ENCODE measurements around the gene OMA1. TPM values are rescaled to one million over a fixed set of nuclear protein-coding genes. Genes with fewer than 3 reads are reported as not detected.
"Not testable (repeated sequence)": the region's sequence is repeated elsewhere in the genome, so short reads cannot be mapped to it uniquely, and the experiment has no call there.

OMA1 gene
- polyA plus RNA-seq, 2 of the 4 experiments (the other 2 are of a cell fraction): 11.7 to 18.0 TPM

GRCh38 chr1:58496042-58496441, 50.5 kb downstream of the OMA1 start (continued):
- TF ChIP-seq REST (IDR thresholded peaks at IDR 0.05) (no peak), RCOR1 (IDR thresholded peaks at IDR 0.05; ENCODE audit: low read depth, low read length) (no peak), PBX3 (IDR thresholded peaks at IDR 0.05) (no peak)

GRCh38 chr1:58488914-58489313, 57.6 kb downstream of the OMA1 start:
- DNase-seq (ENCODE audit: low read depth in 1 of 2, low spot score in 1 of 2); H3K4me2 ChIP-seq; H3K27ac ChIP-seq; H3K4me1 ChIP-seq; H3K9me3 ChIP-seq; FAIRE-seq; ATAC-seq; POLR2A ChIA-PET; H3K4me3 ChIP-seq: not testable (repeated sequence)
- WGBS (ENCODE audit: missing lambda C conversion rate): 97% methylated on average over 17 of the region's 18 CpGs
- CTCF ChIA-PET: interaction anchor here (1.1 kb wide), 1 partner anchor 27 kb away, joined by 3 read pairs; no protein-coding TSS in a partner anchor

GRCh38 chr1:58487002-58487401, 59.5 kb downstream of the OMA1 start:
- H3K9me3 ChIP-seq: no peaks in the 10 kb centered on the region
- no peak for TF ChIP-seq EP300 (IDR thresholded peaks at IDR 0.05)
- TF ChIP-seq CHD2 (IDR thresholded peaks at IDR 0.05; ENCODE audit: low read length, partially characterized antibody): no peak
- no peak for TF ChIP-seq FOSB (CRISPR knock-in tag; IDR thresholded peaks at IDR 0.05)
- no peak for FAIRE-seq
- ChIA-PET CTCF (no interaction called here), POLR2A (no interaction called here)
- H3K4me3 ChIP-seq: no peak overlapping the region
- no peak overlapping the region for H3K4me2 ChIP-seq
- no peaks in the 10 kb centered on the region for H3K4me1 ChIP-seq
- H3K27ac ChIP-seq: no peak overlapping the region
- DNase-seq (ENCODE audit: low read depth in 1 of 2, low spot score in 1 of 2): no peak
- ATAC-seq: no peak
- 90% methylated on average over 5 of the region's 5 CpGs for WGBS (ENCODE audit: missing lambda C conversion rate)

- TF ChIP-seq NR3C1 (IDR thresholded peaks at IDR 0.05) (no peak), TP53 (CRISPR knock-in tag; IDR thresholded peaks at IDR 0.05) (no peak), NFE2L2 (conservative IDR thresholded peaks at IDR 0.05; ENCODE audit: low read length) (no peak)
- Histone ChIP-seq H3K4me1 (no peaks in the 10 kb centered on the region), H3K4me3 (no peak overlapping the region), H3K9me3 (no peaks in the 10 kb centered on the region), H3K4me2 (no peak overlapping the region), H3K27ac (no peak overlapping the region)
- WGBS (ENCODE audit: missing lambda C conversion rate): 75% methylated on average over 2 of the region's 2 CpGs
- POLR2A ChIA-PET: no interaction called here
- FAIRE-seq (no peak), ATAC-seq (no peak), DNase-seq (ENCODE audit: low read depth in 1 of 2, low spot score in 1 of 2) (no peak)
- CTCF ChIA-PET: no interaction called here
Observed at GRCh38 chr1:58481962-58482361, 64.6 kb downstream of the OMA1 start.

GRCh38 chr1:58480191-58480590, 66.3 kb downstream of the OMA1 start:
- no peak for TF ChIP-seq ESRRA (IDR thresholded peaks at IDR 0.05; ENCODE audit: borderline replicate concordance, low read length)
- no peak for TF ChIP-seq PBX3 (IDR thresholded peaks at IDR 0.05)
- no peak for TF ChIP-seq E2F6 (IDR thresholded peaks at IDR 0.05; ENCODE audit: borderline replicate concordance, low read depth)
- no peak for TF ChIP-seq CBX2 (IDR thresholded peaks at IDR 0.05; ENCODE audit: borderline replicate concordance, low read depth)
- TF ChIP-seq CHD2 (IDR thresholded peaks at IDR 0.05; ENCODE audit: low read length, partially characterized antibody): no peak
- TF ChIP-seq ZFP36 (IDR thresholded peaks at IDR 0.05; ENCODE audit: borderline replicate concordance, partially characterized antibody): no peak
- no peak for TF ChIP-seq RNF2 (IDR thresholded peaks at IDR 0.05; ENCODE audit: borderline replicate concordance, low read depth)
- TF ChIP-seq HOXB5 (CRISPR knock-in tag; IDR thresholded peaks at IDR 0.05): no peak
- no peak for TF ChIP-seq BCL3 (IDR thresholded peaks at IDR 0.05)
- Histone ChIP-seq H3K9me3 (no peaks in the 10 kb centered on the region), H3K4me2 (no peak overlapping the region), H3K4me1 (no peaks in the 10 kb centered on the region), H3K4me3 (no peak overlapping the region), H3K27ac (no peak overlapping the region)
- ATAC-seq: no peak
- FAIRE-seq: no peak
- no peak for DNase-seq (ENCODE audit: low read depth in 1 of 2, low spot score in 1 of 2)
- ChIA-PET CTCF (no interaction called here), POLR2A (no interaction called here)
- WGBS (ENCODE audit: missing lambda C conversion rate): 66% methylated on average over 2 of the region's 2 CpGs

Measured in A549 (cell line).